K562 (cell line): Measurements from ENCODE around the gene ABHD12. TPM values are rescaled to one million over a fixed set of nuclear protein-coding genes. Genes with fewer than 3 reads are reported as not detected.
A peak's percentile ranks its signal among the peaks of the same experiment; 100 is the strongest.

Experiments used
- ATAC-seq: fragments of 200-7000 bp; cut with Tn5 transposase; 3 replicates; pipeline ENCODE4 v1.9.1; 2020; ENCODE audit warnings: moderate library complexity
- BruUV-seq: library from RNA; stranded (reverse); fragments of 400-500 nt; replicated peaks from 2 replicates; lab custom pipeline; 2021; lab: Mats Ljungman, UMichigan
- CTCF ChIA-PET: fragments of 300-600 bp; formaldehyde crosslinking; extraction: SDS; loops from one replicate; lab custom pipeline; 2021; ENCODE audit warnings: low intra/inter-chr PET ratio; lab: Yijun Ruan, JAX
- POLR2A ChIA-PET: fragments of 300-600, 350-650 bp; sonication (Branson Sonifier 250); formaldehyde crosslinking; extraction: SDS; loops from one replicate; lab custom pipeline; 2021; ENCODE audit warnings: antibody characterized with exemption, inconsistent platforms; lab: Yijun Ruan, JAX
- DNase-seq, 4 experiments: peaks; one replicate each; pipeline versions ENCODE4 v3.0.0 to v3.0.0-alpha.2; 2011 to 2018; ENCODE audit warnings: low spot score in 3 of 4, mixed read lengths in 3 of 4; ENCODE audit errors: extremely low read depth in 1 of 4
- FAIRE-seq: peaks from 2 replicates; lab custom pipeline; 2011; peaks lifted over from hg19 to GRCh38; lab: Jason Lieb, UNC
- H2AFZ ChIP-seq: 2 replicates; pipeline ENCODE4 v1.6.0; 2011; ENCODE audit warnings: low read depth, low read length, control low read depth, inconsistent platforms
- H3K27ac ChIP-seq: fragments of 200-600 bp; 3 replicates; pipeline ENCODE4 v1.8.0; 2011; ENCODE audit warnings: low read depth, mild to moderate bottlenecking, control low read depth, inconsistent platforms, low read length, moderate library complexity, mixed read lengths; ENCODE audit errors: extremely low read depth
- H3K27me3 ChIP-seq, 2 experiments: fragments of 300-600 bp in 1 of 2; 2 replicates in 1 of 2; 3 replicates in 1 of 2; pipeline versions ENCODE4 v1.6.0 to v1.8.0; 2011; ENCODE audit warnings: inconsistent platforms in 2 of 2, low read length in 2 of 2, mild to moderate bottlenecking in 1 of 2, mixed read lengths in 1 of 2, moderate library complexity in 1 of 2; ENCODE audit not compliant: control insufficient read depth in 2 of 2, insufficient read depth in 2 of 2
- H3K36me3 ChIP-seq: fragments of 300-600 bp; 3 replicates; pipeline ENCODE4 v1.8.0; 2011; ENCODE audit warnings: mild to moderate bottlenecking, low read length, inconsistent platforms; ENCODE audit not compliant: control insufficient read depth, insufficient read depth
- H3K4me1 ChIP-seq, 2 experiments: fragments of 200-600 bp in 1 of 2; replicated peaks in 1 of 2; 2 replicates in 1 of 2; 3 replicates in 1 of 2; pipeline versions ENCODE4 v1.5.1 to v1.8.0; 2011; ENCODE audit warnings: inconsistent platforms in 2 of 2, low read length in 2 of 2, mild to moderate bottlenecking in 1 of 2, mixed read lengths in 1 of 2, moderate library complexity in 1 of 2; ENCODE audit not compliant: control insufficient read depth in 2 of 2, insufficient read depth in 2 of 2
- H3K4me2 ChIP-seq: 2 replicates; pipeline ENCODE4 v1.6.1; 2011; ENCODE audit warnings: low read length, control low read depth, inconsistent platforms, mixed read lengths; ENCODE audit not compliant: insufficient read depth
- H3K4me3 ChIP-seq: fragments of 200-600 bp; sonication (generic), shearing (Covaris generic); 2 replicates; pipeline ENCODE4 v1.5.1; 2016; ENCODE audit warnings: control low read depth, inconsistent platforms
- H3K79me2 ChIP-seq: fragments of 200-600 bp; 3 replicates; pipeline ENCODE4 v1.8.0; 2011; ENCODE audit warnings: low read length, inconsistent platforms; ENCODE audit not compliant: control insufficient read depth, insufficient read depth
- H3K9ac ChIP-seq, 2 experiments: 2 replicates each; pipeline versions ENCODE4 v1.6.0 to v1.6.1; 2011; ENCODE audit warnings: low read depth in 2 of 2, low read length in 2 of 2, control low read depth in 1 of 2, inconsistent platforms in 1 of 2, mild to moderate bottlenecking in 1 of 2, mixed read lengths in 1 of 2; ENCODE audit not compliant: insufficient read depth in 1 of 2
- H3K9me1 ChIP-seq: one replicate; pipeline ENCODE4 v1.6.0; 2011; ENCODE audit warnings: inconsistent platforms, mild to moderate bottlenecking, low read length, moderate library complexity; ENCODE audit not compliant: control insufficient read depth, insufficient read depth
- H3K9me3 ChIP-seq: replicated peaks from 2 replicates; pipeline ENCODE4 v1.5.1; 2011; ENCODE audit warnings: low read depth, low read length, inconsistent platforms; ENCODE audit not compliant: control insufficient read depth, insufficient read depth
- H4K20me1 ChIP-seq: replicated peaks from 2 replicates; pipeline ENCODE4 v1.6.1; 2011; ENCODE audit warnings: low read length, inconsistent platforms, mixed read lengths; ENCODE audit not compliant: control insufficient read depth, insufficient read depth
- DACH1 ChIP-seq: fragments of 450-650 bp; IDR thresholded peaks from 2 replicates; pipeline ENCODE4 v1.6.1; 2018; ENCODE audit not compliant: partially characterized antibody
- HDAC1 ChIP-seq, 2 experiments: fragments of 450-650 bp; IDR thresholded peaks; 2 replicates each; pipeline ENCODE4 v1.6.1; 2016 to 2017; ENCODE audit warnings: inconsistent platforms in 1 of 2, mild to moderate bottlenecking in 1 of 2, moderate library complexity in 1 of 2
- KAT8 ChIP-seq: fragments of 450-650 bp; IDR thresholded peaks from 2 replicates; pipeline ENCODE4 v1.6.1; 2016; ENCODE audit warnings: low read depth, mild to moderate bottlenecking
- KLF13 ChIP-seq: fragments of 450-650 bp; IDR thresholded peaks from 2 replicates; pipeline ENCODE4 v1.6.1; 2016; ENCODE audit warnings: missing genetic modification characterization, low read depth, mild to moderate bottlenecking, missing compliant biosample characterization, moderate library complexity, borderline replicate concordance
- MED1 ChIP-seq: sonication (generic); formaldehyde crosslinking; IDR thresholded peaks from 2 replicates; pipeline ENCODE4 v1.8.1; 2023; ENCODE audit warnings: missing genetic modification reagents, borderline replicate concordance
- MITF ChIP-seq: IDR thresholded peaks from 2 replicates; pipeline ENCODE4 v1.6.1; 2014; ENCODE audit warnings: antibody characterized with exemption
- NFRKB ChIP-seq: fragments of 450-650 bp; IDR thresholded peaks from 2 replicates; pipeline ENCODE4 v1.6.1; 2016; ENCODE audit warnings: low read depth
- POLR2G ChIP-seq: fragments of 200-400 bp; formaldehyde crosslinking; IDR thresholded peaks from 2 replicates; pipeline ENCODE4 v1.6.1; 2017; ENCODE audit warnings: low read depth, mild to moderate bottlenecking, antibody characterized with exemption, low read length, moderate library complexity
- RFX1 ChIP-seq: fragments of 450-650 bp; IDR thresholded peaks from 2 replicates; pipeline ENCODE4 v1.6.1; 2016; ENCODE audit warnings: mild to moderate bottlenecking, moderate library complexity
- ZNF277 ChIP-seq: fragments of 250-450 bp; sonication (Bioruptor Pico); IDR thresholded peaks from 2 replicates; pipeline ENCODE4 v1.8.0; 2022; ENCODE audit warnings: inconsistent platforms, mild to moderate bottlenecking, moderate library complexity, borderline replicate concordance
- ZNF707 ChIP-seq: fragments of 250-450 bp; sonication (Bioruptor Pico); conservative IDR thresholded peaks from 2 replicates; pipeline ENCODE4 v1.8.0; 2022; ENCODE audit warnings: inconsistent platforms, mild to moderate bottlenecking, moderate library complexity
- WGBS: fragments of 100-300 bp; shearing (Covaris generic); methylation state at CpG from one replicate; pipeline ENCODE4 v1.1.6; 2016; ENCODE audit warnings: low coverage, mixed read lengths; ENCODE audit not compliant: insufficient coverage; ENCODE audit errors: missing lambda C conversion rate; 5-methylcytosine and 5-hydroxymethylcytosine counted together
- in situ Hi-C: fragments of 300-500 bp; cut with MboI; formaldehyde crosslinking; loops from 4 replicates; pipeline ENCODE4 v1.15.0; 2018; ENCODE audit warnings: inconsistent platforms, mixed read lengths
- intact Hi-C: fragments of 100-400 bp; cut with micrococcal nuclease; formaldehyde crosslinking; loops from 2 replicates; pipeline ENCODE4 v1.14.2; 2022
- polyA plus RNA-seq, 8 experiments: library from polyadenylated mRNA; depleted of rRNA in 4 of 8; stranded (reverse) in 5 of 8; unstranded in 3 of 8; fragments of >200 nt; fragmentation: Nextera tagmentation in 2 of 8; fragmentation: Illumina TruSeq in 1 of 8; extraction: Ambion mirVana in 2 of 8; extraction: Trizol in 1 of 8; gene quantifications; 2 replicates each; pipeline versions ENCODE4 v1.2.1 to v1.2.3, GENCODE V29; 2011 to 2014; ENCODE audit warnings: inconsistent platforms in 1 of 8, missing spikeins in 1 of 8
- total RNA-seq, 7 experiments: library from RNA; depleted of rRNA in 6 of 7; stranded (reverse); fragments of >200 nt in 6 of 7; fragmentation: Illumina TruSeq in 2 of 7; extraction: Trizol in 2 of 7; gene quantifications; 2 replicates each; pipeline versions ENCODE4 v1.2.1 to v1.2.3, GENCODE V29; 2011 to 2021; ENCODE audit warnings: low replicate concordance in 1 of 7

Gene ABHD12
- total and polyA plus RNA-seq, 9 of the 15 experiments (the other 6 are each of a cell fraction or from before 2014, with no cell fraction given): 0.65 to 15.6 (median 9.1) TPM

- CTCF ChIA-PET: no interaction called here
- TF ChIP-seq RFX1 (no peak), POLR2G (peak; percentile 42)
- TF ChIP-seq, all 486 proteins: peak for 1
- FAIRE-seq (no peak), DNase-seq (no peak), ATAC-seq (no peak)
- H3K9me1 ChIP-seq: no peaks in the 10 kb centered on the region
- H2AFZ ChIP-seq: no peak overlapping the region
- H3K4me2 ChIP-seq: no peak overlapping the region
- in situ Hi-C loops: no loop called here
- BruUV-seq: no TSS peak
- no peaks in the 10 kb centered on the region for H3K4me1 ChIP-seq
- POLR2A ChIA-PET: no interaction called here
- intact Hi-C loops: no loop called here
- H3K27ac ChIP-seq: no peak overlapping the region
- no peaks in the 10 kb centered on the region for H4K20me1 ChIP-seq
- no peak overlapping the region for H3K4me3 ChIP-seq
- H3K9me3 ChIP-seq: no peaks in the 10 kb centered on the region
- 68% methylated on average over 7 of the region's 20 CpGs for WGBS
- no peak overlapping the region for H3K9ac ChIP-seq
- H3K27me3 ChIP-seq: no peaks in the 10 kb centered on the region
- H3K79me2 ChIP-seq: no peaks in the 10 kb centered on the region
- H3K36me3 ChIP-seq: peaks cover 13% of the 10 kb centered on the region; the same call in 1 of the 3 replicates
Observed at GRCh38 chr20:25275813-25276532, 114.7 kb downstream of the ABHD12 start.

- peaks cover 13% of the 10 kb centered on the region; the same call in 1 of the 3 replicates for H3K36me3 ChIP-seq
- CTCF ChIA-PET: no interaction called here
- ATAC-seq (no peak), DNase-seq (no peak), FAIRE-seq (no peak)
- H4K20me1 ChIP-seq: no peaks in the 10 kb centered on the region
- no peak overlapping the region for H3K4me2 ChIP-seq
- H3K4me1 ChIP-seq: no peaks in the 10 kb centered on the region
- no peak overlapping the region for H2AFZ ChIP-seq
- in situ Hi-C loops: no loop called here
- intact Hi-C loops: no loop called here
- H3K9ac ChIP-seq: no peak overlapping the region; a peak in 1 of 4 replicates
- H3K9me1 ChIP-seq: no peaks in the 10 kb centered on the region
- no TSS peak for BruUV-seq
- WGBS: 84% methylated on average over 27 of the region's 32 CpGs
- no peaks in the 10 kb centered on the region for H3K27me3 ChIP-seq
- no peak overlapping the region for H3K4me3 ChIP-seq
- no peaks in the 10 kb centered on the region for H3K79me2 ChIP-seq
- POLR2A ChIA-PET: interaction anchor here (0.6 to 1.6 kb wide), 2 partner anchors 21 to 99 kb away, joined by 3 to 4 read pairs; no protein-coding TSS in a partner anchor
- no peaks in the 10 kb centered on the region for H3K9me3 ChIP-seq
- no peak overlapping the region for H3K27ac ChIP-seq
- TF ChIP-seq KAT8: no peak
- TF ChIP-seq NFRKB: no peak
- TF ChIP-seq KLF13: no peak
- TF ChIP-seq HDAC1 (IDR thresholded peaks at IDR 0.05): no peak
- TF ChIP-seq DACH1: no peak
- TF ChIP-seq MITF: no peak
- no peak for TF ChIP-seq MED1
- no peak for TF ChIP-seq ZNF277 (CRISPR knock-in tag)
- no peak for TF ChIP-seq ZNF707
Observed at GRCh38 chr20:25274891-25275812, 115.5 kb downstream of the ABHD12 start.
